A549 (cell line): ENCODE data around the gene IL33. TPM values are rescaled to one million over a fixed set of nuclear protein-coding genes. Genes with fewer than 3 reads are reported as not detected.

Experiments used
- ATAC-seq, 2 experiments: fragments of 200-7000 bp in 1 of 2; fragments of >200 bp in 1 of 2; cut with Nextera tagmentation in 1 of 2; cut with Tn5 transposase in 1 of 2; 3 replicates each; pipeline versions ENCODE4 v1.8.0 to v1.9.1; 2018 to 2020; ENCODE audit warnings: mild to moderate bottlenecking in 1 of 2, moderate library complexity in 1 of 2
- CTCF ChIA-PET: fragments of 300-600 bp; sonication (Branson Sonifier 250); formaldehyde crosslinking; extraction: SDS; loops from one replicate; lab custom pipeline; 2021; ENCODE audit warnings: antibody characterized with exemption, inconsistent platforms; lab: Yijun Ruan, JAX
- POLR2A ChIA-PET: fragments of 350-600 bp; formaldehyde crosslinking; extraction: SDS; loops from one replicate; lab custom pipeline; 2021; ENCODE audit warnings: antibody characterized with exemption, inconsistent platforms; lab: Yijun Ruan, JAX
- DNase-seq, 2 experiments: peaks; one replicate each; pipeline versions ENCODE4 v3.0.0 to v3.0.0-alpha.2; 2011 to 2016; ENCODE audit warnings: low read depth in 1 of 2, low spot score in 1 of 2
- FAIRE-seq: peaks from 2 replicates; lab custom pipeline; 2011; peaks lifted over from hg19 to GRCh38; lab: Jason Lieb, UNC
- H3K27ac ChIP-seq, 2 experiments: fragments of >200 bp; sonication (Bioruptor Twin); formaldehyde crosslinking; 3 replicates each; pipeline ENCODE4 v1.5.1; 2016 to 2017
- H3K4me1 ChIP-seq: fragments of >200 bp; sonication (Bioruptor Twin); formaldehyde crosslinking; 3 replicates; pipeline ENCODE4 v1.6.1; 2016
- H3K4me2 ChIP-seq: fragments of >200 bp; sonication (Bioruptor Twin); formaldehyde crosslinking; 3 replicates; pipeline ENCODE4 v1.6.1; 2016
- H3K4me3 ChIP-seq: fragments of >200 bp; sonication (Bioruptor Twin); formaldehyde crosslinking; 3 replicates; pipeline ENCODE4 v1.5.1; 2016
- H3K9me3 ChIP-seq: fragments of >200 bp; sonication (Bioruptor Twin); formaldehyde crosslinking; 3 replicates; pipeline ENCODE4 v1.6.1; 2016
- CBX8 ChIP-seq: fragments of 200-600 bp; sonication (generic); IDR thresholded peaks from 2 replicates; pipeline ENCODE4 v1.6.1; 2016
- E2F6 ChIP-seq: IDR thresholded peaks from 2 replicates; pipeline ENCODE4 v1.6.1; 2012; ENCODE audit warnings: low read depth, borderline replicate concordance
- EHF ChIP-seq: fragments of 250-450 bp; sonication (Bioruptor Pico); IDR thresholded peaks from 2 replicates; pipeline ENCODE4 v1.5.0; 2020; ENCODE audit warnings: mild to moderate bottlenecking
- FOSL2 ChIP-seq, 2 experiments: fragments of 450-650 bp in 1 of 2; fragments of >200 bp in 1 of 2; sonication (Bioruptor Twin) in 1 of 2; formaldehyde crosslinking; IDR thresholded peaks; 2 replicates each; pipeline versions ENCODE4 v1.5.0 to v1.6.1; 2016 to 2020; ENCODE audit warnings: mild to moderate bottlenecking in 1 of 2, moderate library complexity in 1 of 2
- HDAC2 ChIP-seq: fragments of 200-600 bp; sonication (generic); IDR thresholded peaks from 2 replicates; pipeline ENCODE4 v1.6.1; 2016
- HMGXB4 ChIP-seq: fragments of 250-450 bp; sonication (Bioruptor Pico); IDR thresholded peaks from 2 replicates; pipeline ENCODE4 v1.5.0; 2021; ENCODE audit warnings: mild to moderate bottlenecking, moderate library complexity, borderline replicate concordance
- JUNB ChIP-seq: fragments of >200 bp; sonication (Bioruptor Twin); formaldehyde crosslinking; IDR thresholded peaks from 2 replicates; pipeline ENCODE4 v1.6.1; 2016
- MAZ ChIP-seq: fragments of 150-350 bp; IDR thresholded peaks from 2 replicates; pipeline ENCODE4 v1.6.1; 2014; ENCODE audit warnings: antibody characterized with exemption, low read depth, low read length, borderline replicate concordance
- POLR2A ChIP-seq: IDR thresholded peaks from 2 replicates; pipeline ENCODE4 v1.6.1; 2012; ENCODE audit warnings: mild to moderate bottlenecking, low read length
- POLR2AphosphoS2 ChIP-seq: conservative IDR thresholded peaks from 2 replicates; pipeline ENCODE4 v1.6.1; 2012; ENCODE audit warnings: low read length, improper control_type of control experiment, inconsistent platforms
- RAD21 ChIP-seq, 2 experiments: fragments of >200 bp in 1 of 2; sonication (Bioruptor Twin) in 1 of 2; formaldehyde crosslinking in 1 of 2; IDR thresholded peaks in 1 of 2; conservative IDR thresholded peaks in 1 of 2; 2 replicates in 1 of 2; 3 replicates in 1 of 2; pipeline ENCODE4 v1.6.1; 2012 to 2018; ENCODE audit warnings: inconsistent platforms in 1 of 2
- RARB ChIP-seq: fragments of 250-450 bp; sonication (Bioruptor Pico); IDR thresholded peaks from 2 replicates; pipeline ENCODE4 v1.8.0; 2021; ENCODE audit warnings: mild to moderate bottlenecking, moderate library complexity
- REST ChIP-seq: fragments of 200-600 bp; sonication (generic); IDR thresholded peaks from 2 replicates; pipeline ENCODE4 v1.6.1; 2016; ENCODE audit warnings: antibody characterized with exemption, mild to moderate bottlenecking, moderate library complexity
- RNF2 ChIP-seq: fragments of 200-600 bp; sonication (generic); IDR thresholded peaks from 2 replicates; pipeline ENCODE4 v1.6.1; 2016; ENCODE audit warnings: low read depth, mild to moderate bottlenecking, antibody characterized with exemption, moderate library complexity, borderline replicate concordance
- SMC3 ChIP-seq: fragments of >200 bp; sonication (Bioruptor Twin); formaldehyde crosslinking; IDR thresholded peaks from 3 replicates; pipeline ENCODE4 v1.6.1; 2018; ENCODE audit warnings: inconsistent platforms
- SREBF2 ChIP-seq: fragments of 450-650 bp; IDR thresholded peaks from 2 replicates; pipeline ENCODE4 v1.6.1; 2014; ENCODE audit warnings: mild to moderate bottlenecking, moderate library complexity
- TFCP2L1 ChIP-seq: fragments of 250-450 bp; sonication (Bioruptor Pico); IDR thresholded peaks from 2 replicates; pipeline ENCODE4 v1.5.0; 2021; ENCODE audit warnings: mild to moderate bottlenecking
- TP53 ChIP-seq: fragments of 250-450 bp; sonication (Bioruptor Pico); IDR thresholded peaks from 2 replicates; pipeline ENCODE4 v1.5.0; 2021; ENCODE audit warnings: mild to moderate bottlenecking, moderate library complexity
- ZC3H11A ChIP-seq: fragments of 450-650 bp; IDR thresholded peaks from 2 replicates; pipeline ENCODE4 v1.6.1; 2014; ENCODE audit warnings: antibody characterized with exemption, mild to moderate bottlenecking
- ZFP36 ChIP-seq: fragments of 450-650 bp; IDR thresholded peaks from 2 replicates; pipeline ENCODE4 v1.6.1; 2014; ENCODE audit warnings: borderline replicate concordance; ENCODE audit not compliant: partially characterized antibody
- WGBS: methylation state at CpG from one replicate; pipeline ENCODE4 v1.1.6; 2017; ENCODE audit errors: missing lambda C conversion rate; 5-methylcytosine and 5-hydroxymethylcytosine counted together
- polyA plus RNA-seq, 4 experiments: library from polyadenylated mRNA; depleted of rRNA in 3 of 4; stranded (reverse); fragments of >200 nt; fragmentation: RNase III in 1 of 4; extraction: RNeasy Plus Mini Kit Qiagen cat#74134 plus additional on column Dnase treatment in 1 of 4; gene quantifications; 2 replicates in 3 of 4; 3 replicates in 1 of 4; pipeline ENCODE4 v1.2.3, GENCODE V29; 2011 to 2017

The IL33 gene
- polyA plus RNA-seq, 2 of the 4 experiments (the other 2 are of a cell fraction), result 0.31 to 0.72 TPM

GRCh38 chr9:6197330-6197729, 18.3 kb upstream of the IL33 start:
- no peaks in the 10 kb centered on the region for H3K4me1 ChIP-seq
- DNase-seq, result no peak
- no peak for FAIRE-seq
- ATAC-seq, result peak in 1 of 2 experiments; percentile 39; a peak in 2 of 6 replicates
- peak in 1 of 2 experiments; percentile 37; a peak in 2 of 5 replicates for TF ChIP-seq RAD21 (conservative IDR thresholded peaks at IDR 0.05 in 1 of 2, IDR thresholded peaks at IDR 0.05 in 1 of 2)
- no peak for TF ChIP-seq HDAC2
- 0 out of 3 replicates have a peak, but pooled peaks have one; percentile 10 for TF ChIP-seq SMC3
- WGBS, result 57% methylated on average over 3 of the region's 3 CpGs
- H3K4me2 ChIP-seq, result no peak overlapping the region
- no peak overlapping the region for H3K4me3 ChIP-seq
- ChIA-PET POLR2A (interaction anchor here (0.7 kb wide), 1 partner anchor 700 kb away, joined by 3 read pairs; no protein-coding TSS in a partner anchor), CTCF (interaction anchor here (0.6 to 3.4 kb wide), 4 partner anchors 9 to 109 kb away, joined by 3 to 15 read pairs (median 6); no protein-coding TSS in a partner anchor)
- H3K9me3 ChIP-seq, result no peaks in the 10 kb centered on the region
- H3K27ac ChIP-seq, result no peak overlapping the region

- FAIRE-seq (no peak), ATAC-seq (no peak)
These were observed 17.4 kb upstream of the IL33 start for GRCh38 chr9:6198251-6198650.

More at GRCh38 chr9:6198251-6198650, 17.4 kb upstream of the IL33 start:
- Histone ChIP-seq H3K27ac (no peak overlapping the region), H3K4me2 (no peak overlapping the region)
- 64% methylated on average over 4 of the region's 4 CpGs for WGBS
- CTCF ChIA-PET, result interaction anchor here (0.6 to 2.9 kb wide), 4 partner anchors 10 to 183 kb away, joined by 3 to 9 read pairs (median 4); partner anchors contain the start of gene RANBP6
- POLR2A ChIA-PET, result no interaction called here
- TF ChIP-seq ZFP36 (no peak), POLR2AphosphoS2 (no peak), HMGXB4 (CRISPR knock-in tag) (no peak), MAZ (no peak), JUNB (no peak), FOSL2 (IDR thresholded peaks at IDR 0.05) (no peak), FOSL2 (CRISPR knock-in tag; IDR thresholded peaks at IDR 0.05) (no peak), TP53 (CRISPR knock-in tag) (no peak), EHF (CRISPR knock-in tag) (no peak), ZC3H11A (no peak), TFCP2L1 (CRISPR knock-in tag) (no peak), CBX8 (no peak), E2F6 (no peak), REST (no peak), SREBF2 (no peak), POLR2A (no peak), RNF2 (no peak), RARB (CRISPR knock-in tag) (no peak)
- TF ChIP-seq, all 56 proteins: peak for 0
- H3K4me3 ChIP-seq, result no peak overlapping the region
- H3K9me3 ChIP-seq, result no peaks in the 10 kb centered on the region
- H3K4me1 ChIP-seq, result no peaks in the 10 kb centered on the region
- DNase-seq, result no peak
